MCF 10A (cell line): ENCODE results near the gene MINK1. TPM values are rescaled to one million over a fixed set of nuclear protein-coding genes. Genes with fewer than 3 reads are reported as not detected.
"Not testable (repeated sequence)": the region's sequence is repeated elsewhere in the genome, so short reads cannot be mapped to it uniquely, and the experiment has no call there.

Experiments
- BruUV-seq: library from RNA; stranded (reverse); fragments of 400-500 nt; replicated peaks from 2 replicates; lab custom pipeline; 2021; lab: Mats Ljungman, UMichigan
- CTCF ChIA-PET: fragments of 300-600 bp; sonication (Branson Sonifier 250); formaldehyde crosslinking; extraction: SDS; loops from one replicate; lab custom pipeline; 2021; ENCODE audit warnings: antibody characterized with exemption, inconsistent platforms; lab: Yijun Ruan, JAX
- POLR2A ChIA-PET: fragments of 300-600, 350-650 bp; sonication (Branson Sonifier 250); formaldehyde crosslinking; extraction: SDS; loops from one replicate; lab custom pipeline; 2020; ENCODE audit warnings: antibody characterized with exemption, inconsistent platforms; lab: Yijun Ruan, JAX
- DNase-seq: peaks from one replicate; pipeline ENCODE4 v3.0.0-alpha.2; 2018; ENCODE audit not compliant: unreplicated experiment
- H3K27ac Mint-ChIP-seq: one replicate; pipeline ENCODE4 v1.8.0; 2022; ENCODE audit warnings: mild to moderate bottlenecking, low read depth, mixed read lengths; ENCODE audit not compliant: unreplicated experiment
- H3K27me3 Mint-ChIP-seq: one replicate; pipeline ENCODE4 v1.8.0; 2022; ENCODE audit warnings: mixed read lengths; ENCODE audit not compliant: insufficient read depth, unreplicated experiment
- H3K36me3 Mint-ChIP-seq: one replicate; pipeline ENCODE4 v1.8.0; 2022; ENCODE audit warnings: mild to moderate bottlenecking, moderate library complexity, mixed read lengths; ENCODE audit not compliant: insufficient read depth, unreplicated experiment
- H3K4me1 Mint-ChIP-seq: one replicate; pipeline ENCODE4 v1.8.0; 2022; ENCODE audit warnings: mixed read lengths; ENCODE audit not compliant: insufficient read depth, unreplicated experiment
- H3K4me3 Mint-ChIP-seq: one replicate; pipeline ENCODE4 v1.8.0; 2022; ENCODE audit warnings: mild to moderate bottlenecking, moderate library complexity, mixed read lengths; ENCODE audit not compliant: unreplicated experiment
- H3K9me3 Mint-ChIP-seq: one replicate; pipeline ENCODE4 v1.8.0; 2022; ENCODE audit warnings: mixed read lengths; ENCODE audit not compliant: unreplicated experiment
- intact Hi-C: fragments of 100-400 bp; cut with micrococcal nuclease; formaldehyde crosslinking; loops from 2 replicates; pipeline ENCODE4 v1.14.1; 2022
- total RNA-seq: library from RNA; stranded (reverse); gene quantifications from 2 replicates; pipeline ENCODE4 v1.2.3, GENCODE V29; 2022
- TF ChIP-seq, protein P1 (sequence below): fragments of 200-600 bp; IDR thresholded peaks from one replicate; pipeline ENCODE4 v1.8.0; 2022; ENCODE audit warnings: antibody characterized with exemption, mild to moderate bottlenecking; ENCODE audit not compliant: unreplicated experiment

The MINK1 gene
- total RNA-seq, 1 experiment from 2014 or later, result 124 TPM

DNA sequence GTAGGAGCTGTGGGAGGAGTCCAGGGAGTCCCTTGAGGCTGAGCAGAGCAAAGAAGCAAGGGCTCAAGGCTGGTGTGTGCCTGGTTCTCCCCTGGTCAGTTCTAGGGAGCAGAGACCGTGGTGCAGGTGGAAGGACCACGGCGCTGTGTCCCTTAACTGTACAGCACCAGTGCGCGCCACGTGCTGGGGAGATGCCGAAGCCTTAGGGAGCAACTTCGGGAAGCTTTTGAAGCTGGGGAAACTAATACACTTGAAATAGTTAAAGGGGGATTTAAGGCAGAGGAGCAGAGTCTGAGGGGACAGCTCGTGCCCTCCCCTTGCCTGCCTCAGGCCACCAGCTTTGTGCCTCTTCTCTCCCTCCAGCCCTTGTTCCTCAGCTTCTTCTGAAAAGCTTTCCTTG lies 27.5 kb downstream of the MINK1 start:
- CTCF ChIA-PET, result interaction anchor here (0.6 to 1.4 kb wide), 3 partner anchors 12 to 128 kb away, joined by 4 to 5 read pairs (median 4); partner anchors contain the start of gene VMO1
- no peaks in the 10 kb centered on the region for H3K9me3 Mint-ChIP-seq
- peaks cover 45% of the 10 kb centered on the region for H3K4me1 Mint-ChIP-seq
- no peaks in the 10 kb centered on the region for H3K27me3 Mint-ChIP-seq
- H3K36me3 Mint-ChIP-seq, result peaks cover 63% of the 10 kb centered on the region
- BruUV-seq, result no TSS peak
- peak overlapping the region; percentile 83 for H3K4me3 Mint-ChIP-seq
- POLR2A ChIA-PET, result interaction anchor here (1.0 to 5.6 kb wide), 6 partner anchors 9 to 71 kb away, joined by 3 to 94 read pairs (median 6); partner anchors contain the start of gene GLTPD2
- DNase-seq, result no peak
- peak overlapping the region; percentile 83 for H3K27ac Mint-ChIP-seq
- intact Hi-C loops, result no loop called here
- TF ChIP-seq, protein P1, sequence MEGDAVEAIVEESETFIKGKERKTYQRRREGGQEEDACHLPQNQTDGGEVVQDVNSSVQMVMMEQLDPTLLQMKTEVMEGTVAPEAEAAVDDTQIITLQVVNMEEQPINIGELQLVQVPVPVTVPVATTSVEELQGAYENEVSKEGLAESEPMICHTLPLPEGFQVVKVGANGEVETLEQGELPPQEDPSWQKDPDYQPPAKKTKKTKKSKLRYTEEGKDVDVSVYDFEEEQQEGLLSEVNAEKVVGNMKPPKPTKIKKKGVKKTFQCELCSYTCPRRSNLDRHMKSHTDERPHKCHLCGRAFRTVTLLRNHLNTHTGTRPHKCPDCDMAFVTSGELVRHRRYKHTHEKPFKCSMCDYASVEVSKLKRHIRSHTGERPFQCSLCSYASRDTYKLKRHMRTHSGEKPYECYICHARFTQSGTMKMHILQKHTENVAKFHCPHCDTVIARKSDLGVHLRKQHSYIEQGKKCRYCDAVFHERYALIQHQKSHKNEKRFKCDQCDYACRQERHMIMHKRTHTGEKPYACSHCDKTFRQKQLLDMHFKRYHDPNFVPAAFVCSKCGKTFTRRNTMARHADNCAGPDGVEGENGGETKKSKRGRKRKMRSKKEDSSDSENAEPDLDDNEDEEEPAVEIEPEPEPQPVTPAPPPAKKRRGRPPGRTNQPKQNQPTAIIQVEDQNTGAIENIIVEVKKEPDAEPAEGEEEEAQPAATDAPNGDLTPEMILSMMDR, result no peak

DNA sequence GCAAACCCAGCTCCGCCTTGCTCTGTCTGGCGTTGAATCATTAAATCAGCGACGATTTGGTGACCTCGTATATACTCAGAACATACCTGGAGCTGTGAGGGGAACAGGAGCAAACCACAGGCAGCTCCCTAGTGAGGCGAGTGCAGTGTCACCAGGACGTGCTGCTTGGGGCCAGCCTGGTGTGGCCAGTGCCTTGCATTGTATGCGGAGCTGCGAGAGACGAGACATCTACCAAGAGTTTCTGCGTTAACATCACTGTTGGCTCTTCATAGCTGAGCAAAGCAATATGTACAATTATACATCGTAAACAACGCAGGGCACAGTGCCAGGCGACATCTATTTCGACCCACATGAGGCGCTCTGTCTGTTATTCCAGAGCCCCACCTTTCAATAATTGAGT lies 27.9 kb downstream of the MINK1 start:
- BruUV-seq, result no TSS peak

DNA sequence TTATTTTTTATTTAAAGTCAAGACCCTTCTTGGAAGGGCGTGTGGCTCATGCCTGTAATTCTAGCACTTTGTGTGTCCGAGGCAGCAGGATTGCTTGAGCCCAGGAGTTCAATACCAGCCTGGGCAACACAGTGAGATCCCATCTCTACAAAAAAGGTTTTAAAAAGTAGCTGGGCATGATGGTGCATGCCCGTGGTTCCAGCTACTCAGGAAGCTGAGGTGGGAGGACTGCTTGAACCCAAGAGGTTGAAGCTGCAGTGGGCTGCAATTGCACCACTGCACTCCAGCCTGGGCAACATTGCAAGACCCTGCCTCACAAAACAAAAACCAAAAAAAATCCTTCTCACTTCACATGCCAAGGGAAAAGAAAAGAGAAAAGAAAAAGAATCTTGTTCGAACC lies 29.6 kb downstream of the MINK1 start:
- BruUV-seq, result no TSS peak
- no peak overlapping the region for H3K4me3 Mint-ChIP-seq
- TF ChIP-seq, protein P1, result no peak
- ChIA-PET CTCF (interaction anchor here (0.6 kb wide), 1 partner anchor 61 kb away, joined by 3 read pairs; the partner anchor contains the start of gene C17orf114), POLR2A (interaction anchor here (0.8 to 5.6 kb wide), 7 partner anchors 13 to 72 kb away, joined by 3 to 94 read pairs (median 4); partner anchors contain the start of genes PLD2 and PSMB6)
- peaks cover 33% of the 10 kb centered on the region for H3K4me1 Mint-ChIP-seq
- intact Hi-C loops, result no loop called here
- H3K27me3 Mint-ChIP-seq, result no peaks in the 10 kb centered on the region
- H3K27ac Mint-ChIP-seq, result peak overlapping the region; percentile 47
- no peak for DNase-seq
- H3K9me3 Mint-ChIP-seq, result no peaks in the 10 kb centered on the region
- peaks cover 61% of the 10 kb centered on the region for H3K36me3 Mint-ChIP-seq

More for the DNA sequence above, 27.9 kb downstream of the MINK1 start:
- TF ChIP-seq, protein P1, result no peak
- POLR2A ChIA-PET, result interaction anchor here (0.8 to 5.6 kb wide), 7 partner anchors 9 to 71 kb away, joined by 3 to 94 read pairs (median 5); no protein-coding TSS in a partner anchor
- intact Hi-C loops, result no loop called here
- H3K4me3 Mint-ChIP-seq, result peak overlapping the region; percentile 83
- no peaks in the 10 kb centered on the region for H3K27me3 Mint-ChIP-seq
- H3K4me1 Mint-ChIP-seq, result peaks cover 49% of the 10 kb centered on the region
- no peak for DNase-seq
- peaks cover 67% of the 10 kb centered on the region for H3K36me3 Mint-ChIP-seq
- CTCF ChIA-PET, result interaction anchor here (0.6 to 1.4 kb wide), 3 partner anchors 11 to 129 kb away, joined by 4 to 5 read pairs (median 4); partner anchors contain the start of gene VMO1
- H3K27ac Mint-ChIP-seq, result no peak overlapping the region
- no peaks in the 10 kb centered on the region for H3K9me3 Mint-ChIP-seq

DNA sequence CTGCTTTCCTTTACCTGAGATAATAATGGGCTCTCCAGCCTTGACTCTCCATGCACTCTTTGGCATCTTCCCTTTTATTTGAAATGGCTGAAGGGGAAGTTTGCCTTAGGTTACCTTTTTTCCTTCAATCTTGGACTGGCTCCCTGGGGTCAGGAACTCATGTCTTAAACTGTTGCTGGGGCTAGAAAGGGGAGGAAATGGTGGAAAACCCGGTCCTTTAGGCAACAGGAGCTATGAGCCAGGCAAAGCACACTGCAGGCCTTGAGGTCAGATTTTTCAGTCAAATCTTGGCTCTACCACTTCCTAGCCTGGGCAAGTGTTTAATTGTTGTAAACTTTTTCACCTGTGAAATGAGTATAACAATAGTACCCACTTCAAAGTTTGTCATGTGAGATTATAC lies 30.2 kb downstream of the MINK1 start:
- no peak overlapping the region for H3K4me3 Mint-ChIP-seq
- H3K36me3 Mint-ChIP-seq, result peaks cover 57% of the 10 kb centered on the region
- TF ChIP-seq, protein P1, result no peak
- no TSS peak for BruUV-seq
- H3K9me3 Mint-ChIP-seq, result no peaks in the 10 kb centered on the region
- peak overlapping the region; percentile 47 for H3K27ac Mint-ChIP-seq
- peaks cover 31% of the 10 kb centered on the region for H3K4me1 Mint-ChIP-seq
- CTCF ChIA-PET, result interaction anchor here (0.8 kb wide), 1 partner anchor 18 kb away, joined by 3 read pairs; no protein-coding TSS in a partner anchor
- intact Hi-C loops, result no loop called here
- POLR2A ChIA-PET, result interaction anchor here (0.5 to 1.4 kb wide), 6 partner anchors 13 to 111 kb away, joined by 3 to 4 read pairs (median 4); partner anchors contain the start of gene PLD2
- no peaks in the 10 kb centered on the region for H3K27me3 Mint-ChIP-seq
- no peak for DNase-seq

DNA sequence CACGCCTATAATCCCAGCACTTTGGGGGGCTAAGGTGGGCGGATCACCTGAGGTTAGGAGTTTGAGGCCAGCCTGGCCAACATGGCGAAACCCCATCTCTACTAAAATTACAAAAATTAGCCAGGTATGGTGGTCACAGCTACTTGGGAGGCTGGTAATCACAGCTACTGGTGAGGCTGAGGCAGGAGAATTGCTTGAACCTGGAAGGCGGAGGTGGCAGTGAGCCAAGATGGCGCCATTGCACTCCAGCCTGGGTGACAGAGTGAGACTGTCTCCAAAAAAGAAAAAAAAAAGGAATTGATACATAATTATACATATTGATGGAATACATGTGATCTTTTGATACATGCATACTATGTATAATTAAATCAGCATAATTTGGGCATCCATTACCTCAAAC lies 34.4 kb downstream of the MINK1 start:
- POLR2A ChIA-PET, result interaction anchor here (0.7 to 6.0 kb wide), 9 partner anchors 9 to 77 kb away, joined by 3 to 23 read pairs (median 4); no protein-coding TSS in a partner anchor
- intact Hi-C loops, H3K9me3 Mint-ChIP-seq, H3K27me3 Mint-ChIP-seq, H3K4me3 Mint-ChIP-seq, DNase-seq, H3K27ac Mint-ChIP-seq, BruUV-seq: not testable (repeated sequence)
- peaks cover 22% of the 10 kb centered on the region for H3K4me1 Mint-ChIP-seq
- H3K36me3 Mint-ChIP-seq, result peaks cover 54% of the 10 kb centered on the region
- CTCF ChIA-PET, result interaction anchor here (0.6 to 1.5 kb wide), 6 partner anchors 10 to 81 kb away, joined by 3 to 7 read pairs (median 4); partner anchors contain the start of gene VMO1
